ENCODE measurements around the gene NR2C2. TPM values are rescaled to one million over a fixed set of nuclear protein-coding genes. Genes with fewer than 3 reads are reported as not detected.
A peak's percentile ranks its signal among the peaks of the same experiment; 100 is the strongest.

The NR2C2 gene
- total and polyA plus RNA-seq, 9 of the 15 experiments (the other 6 are each of a cell fraction or from before 2014, with no cell fraction given) = 6.1 to 33.0 (median 14.6) TPM

DNA sequence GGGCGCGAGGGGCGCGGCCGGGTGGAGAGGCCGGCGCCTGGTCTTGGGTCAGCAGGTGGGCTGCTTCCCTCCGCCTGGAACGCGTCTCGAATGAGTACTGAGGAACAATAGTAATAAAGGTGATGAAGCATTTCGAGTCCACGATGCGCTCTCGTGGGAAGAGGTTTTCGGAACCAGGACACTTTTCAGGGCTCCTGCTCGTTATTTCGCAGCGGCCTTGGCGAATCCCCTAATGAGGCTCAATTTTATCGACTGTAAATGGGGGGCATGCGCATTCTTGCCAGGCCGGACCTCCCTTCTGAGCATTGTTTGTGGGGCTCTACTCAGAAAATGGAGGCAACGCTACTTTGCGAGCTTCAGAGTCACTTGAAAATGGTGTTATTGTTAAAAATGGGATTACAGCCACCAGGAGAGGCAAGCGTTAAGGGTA, 1.2 kb downstream of the NR2C2 start:
- ATAC-seq (no peak), DNase-seq (ENCODE audit: extremely low read depth in 1 of 4, low spot score in 3 of 4) (peak in 1 of 4 experiments; percentile 17), FAIRE-seq (no peak)
- Histone ChIP-seq H3K9me1 (ENCODE audit: control insufficient read depth, insufficient read depth, low read length) (no peaks in the 10 kb centered on the region), H3K4me1 (replicated peaks in 1 of 2; ENCODE audit: control insufficient read depth in 2 of 2, insufficient read depth in 2 of 2, low read length in 2 of 2) (peaks cover 5 to 31% of the 10 kb centered on the region in 2 experiments), H3K9ac (ENCODE audit: insufficient read depth in 1 of 2, low read depth in 2 of 2, low read length in 2 of 2) (peak overlapping the region; percentile 79 to 89), H3K27me3 (ENCODE audit: control insufficient read depth in 2 of 2, insufficient read depth in 2 of 2, low read length in 2 of 2) (no peaks in the 10 kb centered on the region), H3K4me2 (ENCODE audit: insufficient read depth, low read length) (peak overlapping the region; percentile 99), H3K79me2 (ENCODE audit: control insufficient read depth, insufficient read depth, low read length) (peaks cover 84% of the 10 kb centered on the region), H2AFZ (ENCODE audit: low read depth, low read length) (peak overlapping the region; percentile 96), H4K20me1 (replicated peaks; ENCODE audit: control insufficient read depth, insufficient read depth, low read length) (no peaks in the 10 kb centered on the region; the same call in 1 of the 2 replicates), H3K4me3 (peak overlapping the region; percentile 85), H3K9me3 (replicated peaks; ENCODE audit: control insufficient read depth, insufficient read depth, low read depth, low read length) (no peaks in the 10 kb centered on the region), H3K27ac (ENCODE audit: extremely low read depth, low read depth, low read length) (peak overlapping the region; percentile 99), H3K36me3 (ENCODE audit: control insufficient read depth, insufficient read depth, low read length) (peaks cover 43% of the 10 kb centered on the region)
- CTCF ChIA-PET (ENCODE audit: low intra/inter-chr PET ratio) = no interaction called here
- TSS peak; percentile 77 for BruUV-seq (replicated peaks)
- in situ Hi-C loops (cut with MboI) (no loop called here), intact Hi-C loops (cut with micrococcal nuclease) (loop anchor here (2.0 kb wide), 1 partner anchor 104 kb away; no protein-coding TSS in a partner anchor)
- WGBS (ENCODE audit: insufficient coverage, low coverage, missing lambda C conversion rate) = 2% methylated on average over 26 of the region's 26 CpGs
- POLR2A ChIA-PET = interaction anchor here (0.5 to 1.4 kb wide), 9 partner anchors 9 to 576 kb away, joined by 3 to 9 read pairs (median 3); no protein-coding TSS in a partner anchor
- TF ChIP-seq SAFB (IDR thresholded peaks at IDR 0.05; ENCODE audit: borderline replicate concordance, low read depth, low read length) (no peak), POLR3G (IDR thresholded peaks at IDR 0.05; ENCODE audit: extremely low read depth, insufficient read length, insufficient replicate concordance) (no peak), PML (IDR thresholded peaks at IDR 0.05; ENCODE audit: low read length) (peak; percentile 37; the same call in 1 of the 2 replicates), SMAD1 (IDR thresholded peaks at IDR 0.05; ENCODE audit: low read depth, low read length, partially characterized antibody) (no peak), PHF8 (IDR thresholded peaks at IDR 0.05; ENCODE audit: borderline replicate concordance, low read length) (peak; percentile 56; the same call in 1 of the 2 replicates), PRMT5 (CRISPR knock-in tag; IDR thresholded peaks at IDR 0.05) (no peak), RBM14 (IDR thresholded peaks at IDR 0.05; ENCODE audit: borderline replicate concordance, insufficient read depth, low read depth, low read length) (no peak), ERF (CRISPR knock-in tag; IDR thresholded peaks at IDR 0.05) (peak; percentile 52; the same call in 1 of the 2 replicates), GATAD2A (IDR thresholded peaks at IDR 0.05) (no peak), ZKSCAN8 (CRISPR knock-in tag; IDR thresholded peaks at IDR 0.05) (no peak)
- TF ChIP-seq, protein P1, sequence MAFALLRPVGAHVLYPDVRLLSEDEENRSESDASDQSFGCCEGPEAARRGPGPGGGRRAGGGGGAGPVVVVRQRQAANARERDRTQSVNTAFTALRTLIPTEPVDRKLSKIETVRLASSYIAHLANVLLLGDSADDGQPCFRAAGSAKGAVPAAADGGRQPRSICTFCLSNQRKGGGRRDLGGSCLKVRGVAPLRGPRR (CRISPR knock-in tag; IDR thresholded peaks at IDR 0.05) = no peak
- TF ChIP-seq, protein P2, sequence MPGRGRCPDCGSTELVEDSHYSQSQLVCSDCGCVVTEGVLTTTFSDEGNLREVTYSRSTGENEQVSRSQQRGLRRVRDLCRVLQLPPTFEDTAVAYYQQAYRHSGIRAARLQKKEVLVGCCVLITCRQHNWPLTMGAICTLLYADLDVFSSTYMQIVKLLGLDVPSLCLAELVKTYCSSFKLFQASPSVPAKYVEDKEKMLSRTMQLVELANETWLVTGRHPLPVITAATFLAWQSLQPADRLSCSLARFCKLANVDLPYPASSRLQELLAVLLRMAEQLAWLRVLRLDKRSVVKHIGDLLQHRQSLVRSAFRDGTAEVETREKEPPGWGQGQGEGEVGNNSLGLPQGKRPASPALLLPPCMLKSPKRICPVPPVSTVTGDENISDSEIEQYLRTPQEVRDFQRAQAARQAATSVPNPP (IDR thresholded peaks at IDR 0.05; ENCODE audit: borderline replicate concordance, insufficient read depth, insufficient read length) = no peak
- TF ChIP-seq, protein P3, sequence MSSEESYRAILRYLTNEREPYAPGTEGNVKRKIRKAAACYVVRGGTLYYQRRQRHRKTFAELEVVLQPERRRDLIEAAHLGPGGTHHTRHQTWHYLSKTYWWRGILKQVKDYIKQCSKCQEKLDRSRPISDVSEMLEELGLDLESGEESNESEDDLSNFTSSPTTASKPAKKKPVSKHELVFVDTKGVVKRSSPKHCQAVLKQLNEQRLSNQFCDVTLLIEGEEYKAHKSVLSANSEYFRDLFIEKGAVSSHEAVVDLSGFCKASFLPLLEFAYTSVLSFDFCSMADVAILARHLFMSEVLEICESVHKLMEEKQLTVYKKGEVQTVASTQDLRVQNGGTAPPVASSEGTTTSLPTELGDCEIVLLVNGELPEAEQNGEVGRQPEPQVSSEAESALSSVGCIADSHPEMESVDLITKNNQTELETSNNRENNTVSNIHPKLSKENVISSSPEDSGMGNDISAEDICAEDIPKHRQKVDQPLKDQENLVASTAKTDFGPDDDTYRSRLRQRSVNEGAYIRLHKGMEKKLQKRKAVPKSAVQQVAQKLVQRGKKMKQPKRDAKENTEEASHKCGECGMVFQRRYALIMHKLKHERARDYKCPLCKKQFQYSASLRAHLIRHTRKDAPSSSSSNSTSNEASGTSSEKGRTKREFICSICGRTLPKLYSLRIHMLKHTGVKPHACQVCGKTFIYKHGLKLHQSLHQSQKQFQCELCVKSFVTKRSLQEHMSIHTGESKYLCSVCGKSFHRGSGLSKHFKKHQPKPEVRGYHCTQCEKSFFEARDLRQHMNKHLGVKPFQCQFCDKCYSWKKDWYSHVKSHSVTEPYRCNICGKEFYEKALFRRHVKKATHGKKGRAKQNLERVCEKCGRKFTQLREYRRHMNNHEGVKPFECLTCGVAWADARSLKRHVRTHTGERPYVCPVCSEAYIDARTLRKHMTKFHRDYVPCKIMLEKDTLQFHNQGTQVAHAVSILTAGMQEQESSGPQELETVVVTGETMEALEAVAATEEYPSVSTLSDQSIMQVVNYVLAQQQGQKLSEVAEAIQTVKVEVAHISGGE (CRISPR knock-in tag; IDR thresholded peaks at IDR 0.05) = no peak
- TF ChIP-seq, protein P4, sequence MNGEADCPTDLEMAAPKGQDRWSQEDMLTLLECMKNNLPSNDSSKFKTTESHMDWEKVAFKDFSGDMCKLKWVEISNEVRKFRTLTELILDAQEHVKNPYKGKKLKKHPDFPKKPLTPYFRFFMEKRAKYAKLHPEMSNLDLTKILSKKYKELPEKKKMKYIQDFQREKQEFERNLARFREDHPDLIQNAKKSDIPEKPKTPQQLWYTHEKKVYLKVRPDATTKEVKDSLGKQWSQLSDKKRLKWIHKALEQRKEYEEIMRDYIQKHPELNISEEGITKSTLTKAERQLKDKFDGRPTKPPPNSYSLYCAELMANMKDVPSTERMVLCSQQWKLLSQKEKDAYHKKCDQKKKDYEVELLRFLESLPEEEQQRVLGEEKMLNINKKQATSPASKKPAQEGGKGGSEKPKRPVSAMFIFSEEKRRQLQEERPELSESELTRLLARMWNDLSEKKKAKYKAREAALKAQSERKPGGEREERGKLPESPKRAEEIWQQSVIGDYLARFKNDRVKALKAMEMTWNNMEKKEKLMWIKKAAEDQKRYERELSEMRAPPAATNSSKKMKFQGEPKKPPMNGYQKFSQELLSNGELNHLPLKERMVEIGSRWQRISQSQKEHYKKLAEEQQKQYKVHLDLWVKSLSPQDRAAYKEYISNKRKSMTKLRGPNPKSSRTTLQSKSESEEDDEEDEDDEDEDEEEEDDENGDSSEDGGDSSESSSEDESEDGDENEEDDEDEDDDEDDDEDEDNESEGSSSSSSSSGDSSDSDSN (IDR thresholded peaks at IDR 0.05; ENCODE audit: borderline replicate concordance in 1 of 2, low read depth in 2 of 2, low read length in 2 of 2) = no peak
